Stimulated activated naive CD8-positive, alpha-beta T cell treated with anti-CD3 and anti-CD28 coated beads, Interleukin-15, Interleukin-2, amounts not matched to agents 100 ng/mL and 50 ng/mL, for 24 hours (primary cell): ENCODE results near the gene SULT1B1.

Source experiments
- H3K27ac Mint-ChIP-seq: one replicate; pipeline ENCODE4 v1.8.0; 2021; ENCODE audit warnings: mild to moderate bottlenecking, mixed read lengths
- H3K27me3 Mint-ChIP-seq: one replicate; pipeline ENCODE4 v1.8.0; 2021; ENCODE audit warnings: mixed read lengths
- H3K36me3 Mint-ChIP-seq: one replicate; pipeline ENCODE4 v1.8.0; 2021; ENCODE audit warnings: low read depth, mixed read lengths
- H3K4me1 Mint-ChIP-seq: one replicate; pipeline ENCODE4 v1.8.0; 2021; ENCODE audit warnings: low read depth, mixed read lengths
- H3K4me3 Mint-ChIP-seq: one replicate; pipeline ENCODE4 v1.8.0; 2021; ENCODE audit warnings: mild to moderate bottlenecking, mixed read lengths
- H3K9me3 Mint-ChIP-seq: one replicate; pipeline ENCODE4 v1.8.0; 2021; ENCODE audit warnings: mixed read lengths

The SULT1B1 gene

GRCh38 chr4:69764311-69764710, 3.9 kb upstream of the SULT1B1 start:
- Mint-ChIP-seq H3K27me3 (no peaks in the 10 kb centered on the region), H3K4me3 (no peak overlapping the region), H3K27ac (no peak overlapping the region), H3K9me3 (no peaks in the 10 kb centered on the region), H3K4me1 (peaks cover 35% of the 10 kb centered on the region), H3K36me3 (no peaks in the 10 kb centered on the region)

DNA sequence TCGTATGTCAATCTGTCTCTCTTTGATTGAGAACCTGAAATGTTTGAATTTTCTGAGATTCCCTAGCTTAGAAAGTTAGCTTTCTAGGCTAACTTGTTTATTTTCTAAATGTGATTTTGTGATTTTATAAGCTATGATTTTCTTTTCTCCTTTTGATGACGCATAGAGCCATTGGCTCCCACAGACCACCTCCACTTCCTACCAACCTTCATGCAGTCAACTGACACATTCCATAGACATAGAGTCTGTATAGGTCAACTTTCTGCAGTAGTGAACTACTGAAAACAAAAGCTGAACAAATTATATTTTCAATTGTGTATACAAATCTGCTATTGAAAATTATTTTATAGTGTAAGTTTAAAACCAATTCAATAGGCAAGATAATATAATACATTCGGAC, 2.8 kb upstream of the SULT1B1 start:
- Mint-ChIP-seq H3K36me3 (no peaks in the 10 kb centered on the region), H3K4me1 (peaks cover 45% of the 10 kb centered on the region), H3K9me3 (no peaks in the 10 kb centered on the region), H3K27ac (no peak overlapping the region), H3K27me3 (no peaks in the 10 kb centered on the region), H3K4me3 (peak overlapping the region; percentile 2)

GRCh38 chr4:69759189-69759604, 1.2 kb downstream of the SULT1B1 start:
- Mint-ChIP-seq H3K4me3 (peak overlapping the region; percentile 61), H3K27ac (peak overlapping the region; percentile 0), H3K4me1 (peaks cover 68% of the 10 kb centered on the region)

GRCh38 chr4:69757464-69757863, 3.0 kb downstream of the SULT1B1 start:
- H3K4me1 Mint-ChIP-seq = peaks cover 54% of the 10 kb centered on the region

More at GRCh38 chr4:69759189-69759604, 1.2 kb downstream of the SULT1B1 start:
- Mint-ChIP-seq H3K36me3 (no peaks in the 10 kb centered on the region), H3K9me3 (no peaks in the 10 kb centered on the region), H3K27me3 (no peaks in the 10 kb centered on the region)

DNA sequence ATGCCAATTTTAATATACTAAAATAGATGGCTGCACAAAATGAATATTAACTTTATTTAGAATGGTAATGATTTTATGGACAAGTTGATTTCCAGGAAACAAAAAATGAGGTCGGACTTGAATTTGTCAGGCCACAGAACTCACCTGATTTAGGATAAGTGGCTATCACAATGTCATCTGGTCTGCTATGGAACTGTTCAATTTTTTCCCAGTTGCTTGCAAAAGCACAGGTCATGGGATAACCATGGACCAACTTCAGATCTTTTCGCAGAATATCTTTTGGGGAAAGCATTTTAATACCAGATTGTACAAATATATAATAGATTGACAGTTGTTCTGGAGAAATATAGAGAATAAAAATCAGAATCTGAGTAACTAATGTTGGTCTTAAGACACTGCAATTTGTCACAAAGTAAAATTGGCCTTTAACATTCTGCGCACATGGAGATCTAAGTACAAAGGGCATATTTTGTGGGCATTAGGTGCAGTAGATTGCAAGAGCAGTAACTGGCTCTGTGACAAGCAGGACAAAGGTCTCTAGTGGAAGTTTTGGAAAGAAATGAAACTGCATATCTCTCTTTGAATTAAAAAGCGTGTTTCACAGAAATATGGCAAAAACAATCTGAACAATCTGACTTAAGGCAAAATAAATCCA, 5.4 kb downstream of the SULT1B1 start:
- peaks cover 42% of the 10 kb centered on the region for H3K4me1 Mint-ChIP-seq
- H3K9me3 Mint-ChIP-seq = peaks cover 4% of the 10 kb centered on the region
- H3K4me3 Mint-ChIP-seq = no peak overlapping the region
- H3K27ac Mint-ChIP-seq = no peak overlapping the region
- peaks cover 4% of the 10 kb centered on the region for H3K36me3 Mint-ChIP-seq
- H3K27me3 Mint-ChIP-seq = no peaks in the 10 kb centered on the region

More at GRCh38 chr4:69757464-69757863, 3.0 kb downstream of the SULT1B1 start:
- H3K4me3 Mint-ChIP-seq = no peak overlapping the region
- no peaks in the 10 kb centered on the region for H3K27me3 Mint-ChIP-seq
- H3K36me3 Mint-ChIP-seq = no peaks in the 10 kb centered on the region
- no peaks in the 10 kb centered on the region for H3K9me3 Mint-ChIP-seq
- no peak overlapping the region for H3K27ac Mint-ChIP-seq

DNA sequence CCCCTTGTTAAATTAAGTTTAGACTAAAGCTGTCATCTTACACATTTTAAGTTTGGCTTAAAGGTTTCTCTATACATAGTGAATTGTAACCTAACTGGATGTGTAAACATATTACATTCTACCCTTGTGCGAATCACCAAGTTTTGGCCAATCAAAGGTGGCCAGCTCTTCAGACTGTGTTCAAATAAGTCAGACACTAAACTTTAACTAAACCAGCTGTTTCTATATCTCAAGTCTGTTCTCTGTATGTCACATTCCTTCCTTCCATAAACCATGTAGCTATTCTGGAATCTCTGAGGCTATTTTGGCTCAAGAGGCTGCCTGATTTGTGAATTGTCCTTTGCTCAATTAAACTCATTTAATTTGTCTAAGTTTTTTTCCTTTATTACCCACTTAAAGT, 6.7 kb downstream of the SULT1B1 start:
- peaks cover 4% of the 10 kb centered on the region for H3K9me3 Mint-ChIP-seq
- no peak overlapping the region for H3K27ac Mint-ChIP-seq
- peaks cover 6% of the 10 kb centered on the region for H3K36me3 Mint-ChIP-seq
- H3K4me1 Mint-ChIP-seq = peaks cover 29% of the 10 kb centered on the region
- no peak overlapping the region for H3K4me3 Mint-ChIP-seq
- H3K27me3 Mint-ChIP-seq = no peaks in the 10 kb centered on the region

DNA sequence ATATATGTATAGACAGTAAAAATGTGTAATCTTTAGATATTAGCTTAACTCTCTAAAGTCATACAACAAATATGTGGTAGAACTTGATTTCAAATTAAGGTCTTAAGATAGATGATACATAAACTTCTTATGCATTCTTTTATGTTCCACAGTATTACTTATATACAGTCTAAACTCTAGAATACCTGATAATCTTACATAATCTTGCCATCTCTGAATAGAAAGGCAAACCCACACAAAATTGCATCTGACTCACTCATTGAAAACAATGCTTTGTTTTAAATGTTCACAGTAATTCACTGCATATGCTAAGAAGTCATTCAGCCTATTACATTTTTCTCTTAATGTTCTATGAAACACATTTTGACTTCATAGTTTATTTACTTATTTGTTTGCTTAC, 10.1 kb downstream of the SULT1B1 start:
- Mint-ChIP-seq H3K9me3 (peaks cover 23% of the 10 kb centered on the region), H3K4me3 (no peak overlapping the region), H3K36me3 (peaks cover 24% of the 10 kb centered on the region), H3K27me3 (no peaks in the 10 kb centered on the region), H3K4me1 (no peaks in the 10 kb centered on the region), H3K27ac (no peak overlapping the region)

- Mint-ChIP-seq H3K27ac (no peak overlapping the region), H3K4me3 (no peak overlapping the region), H3K9me3 (peaks cover 29% of the 10 kb centered on the region), H3K4me1 (no peaks in the 10 kb centered on the region), H3K27me3 (no peaks in the 10 kb centered on the region), H3K36me3 (peaks cover 24% of the 10 kb centered on the region)
Measured at GRCh38 chr4:69749771-69750170, 10.6 kb downstream of the SULT1B1 start.

DNA sequence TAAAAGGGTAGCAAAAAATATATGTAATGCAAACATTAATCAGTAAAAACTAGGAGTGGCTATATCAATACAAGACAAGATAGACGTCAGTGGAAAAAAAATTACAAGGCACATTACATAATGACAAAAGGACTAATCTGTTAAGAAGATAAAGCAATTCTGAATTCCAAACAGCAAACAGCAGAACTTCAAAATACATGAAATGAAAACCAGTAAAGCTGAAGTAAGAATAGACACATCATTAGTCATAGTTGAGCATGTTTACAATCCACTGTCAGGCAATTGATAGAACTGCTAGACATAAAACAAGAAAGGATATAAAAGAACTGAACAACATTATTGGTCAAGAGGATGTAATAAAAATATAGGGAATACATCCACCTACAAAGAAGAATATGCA, 12.2 kb downstream of the SULT1B1 start:
- H3K4me3 Mint-ChIP-seq = no peak overlapping the region
- H3K9me3 Mint-ChIP-seq = peaks cover 32% of the 10 kb centered on the region
- peaks cover 24% of the 10 kb centered on the region for H3K36me3 Mint-ChIP-seq
- no peaks in the 10 kb centered on the region for H3K4me1 Mint-ChIP-seq
- no peak overlapping the region for H3K27ac Mint-ChIP-seq
- no peaks in the 10 kb centered on the region for H3K27me3 Mint-ChIP-seq

GRCh38 chr4:69744157-69744478, 16.3 kb downstream of the SULT1B1 start:
- Mint-ChIP-seq H3K27me3 (no peaks in the 10 kb centered on the region), H3K4me3 (no peak overlapping the region), H3K9me3 (peaks cover 36% of the 10 kb centered on the region), H3K36me3 (peaks cover 20% of the 10 kb centered on the region), H3K4me1 (no peaks in the 10 kb centered on the region), H3K27ac (no peak overlapping the region)

DNA sequence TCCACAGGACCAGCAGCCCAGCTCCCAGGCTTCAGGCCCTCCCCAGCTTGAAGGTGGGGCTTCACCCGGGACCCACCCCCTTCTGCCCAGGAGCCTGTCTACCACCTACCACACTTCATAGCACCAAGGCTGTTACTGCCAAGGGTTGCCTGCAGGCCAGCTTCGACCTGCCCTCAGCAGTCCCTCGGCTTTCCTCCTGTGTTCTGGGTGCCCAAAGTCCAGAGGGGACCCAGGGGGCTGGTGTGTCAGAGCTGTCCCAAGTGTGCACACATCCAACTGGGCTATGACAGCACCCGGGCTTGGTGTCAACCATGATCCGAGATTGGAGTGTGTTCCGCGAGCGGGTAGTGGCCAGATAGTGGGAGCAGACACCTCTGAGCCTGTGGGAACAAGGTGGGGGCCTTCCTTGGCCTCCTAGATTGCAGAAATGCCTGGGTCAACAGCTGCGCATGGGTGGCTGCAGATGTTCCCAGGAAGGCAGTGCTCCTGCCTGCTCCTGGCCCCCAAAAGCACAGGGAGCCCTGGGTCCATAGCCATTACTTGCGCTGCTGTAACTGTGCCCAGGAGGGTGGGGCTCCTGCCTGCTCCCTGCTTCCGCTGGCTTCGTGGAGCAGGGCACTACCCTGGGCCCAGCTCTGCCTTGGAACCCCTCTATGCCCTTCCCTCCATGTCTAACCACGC, 16.8 kb downstream of the SULT1B1 start:
- H3K27ac Mint-ChIP-seq = no peak overlapping the region
- H3K4me3 Mint-ChIP-seq = no peak overlapping the region
- H3K36me3 Mint-ChIP-seq = peaks cover 21% of the 10 kb centered on the region
- H3K4me1 Mint-ChIP-seq = no peaks in the 10 kb centered on the region
- peaks cover 36% of the 10 kb centered on the region for H3K9me3 Mint-ChIP-seq
- H3K27me3 Mint-ChIP-seq = no peaks in the 10 kb centered on the region

DNA sequence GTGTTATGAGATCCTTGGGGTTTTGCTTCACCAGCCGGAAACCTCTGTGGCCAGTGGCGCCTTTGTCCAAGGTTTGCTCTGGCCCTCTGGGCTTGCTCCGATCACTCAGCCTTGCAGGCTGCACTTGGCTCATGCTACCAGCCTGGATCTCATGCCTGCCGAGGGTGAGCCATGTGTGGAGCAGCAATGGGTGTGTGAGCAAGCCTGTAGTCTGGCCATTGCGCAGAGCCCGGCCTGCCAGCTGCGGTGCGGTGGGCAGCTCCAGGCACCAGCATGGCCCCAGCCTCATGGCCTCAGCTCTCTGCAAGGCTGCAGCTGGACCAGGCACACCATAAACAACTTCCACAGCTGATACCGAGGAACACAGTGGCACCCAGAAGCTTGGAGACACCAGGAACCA, 17.8 kb downstream of the SULT1B1 start:
- no peak overlapping the region for H3K4me3 Mint-ChIP-seq
- H3K4me1 Mint-ChIP-seq = no peaks in the 10 kb centered on the region
- peaks cover 29% of the 10 kb centered on the region for H3K9me3 Mint-ChIP-seq
- no peaks in the 10 kb centered on the region for H3K27me3 Mint-ChIP-seq
- peaks cover 12% of the 10 kb centered on the region for H3K36me3 Mint-ChIP-seq
- H3K27ac Mint-ChIP-seq = no peak overlapping the region

DNA sequence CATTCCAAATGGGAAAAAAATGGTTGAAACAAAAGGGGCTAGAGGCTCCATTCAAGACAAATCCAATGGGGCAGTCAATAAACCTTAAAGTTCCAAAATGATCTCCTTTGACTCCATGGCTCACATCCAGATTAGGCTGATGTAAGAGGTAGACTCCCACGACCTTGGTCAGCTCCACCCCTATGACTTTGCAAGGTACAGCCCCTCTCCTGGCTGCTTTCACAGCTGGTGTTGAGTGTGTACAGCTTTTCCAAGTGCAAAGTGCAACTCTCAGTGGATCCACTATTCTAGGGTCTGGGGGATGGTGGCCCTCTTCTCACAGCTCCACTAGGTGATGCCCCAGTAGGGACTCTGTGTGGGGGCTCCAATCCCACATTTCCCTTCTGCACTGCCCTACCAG, 21.5 kb downstream of the SULT1B1 start:
- Mint-ChIP-seq H3K27me3 (no peaks in the 10 kb centered on the region), H3K4me1 (no peaks in the 10 kb centered on the region), H3K27ac (no peak overlapping the region), H3K9me3 (peaks cover 8% of the 10 kb centered on the region), H3K36me3 (peaks cover 4% of the 10 kb centered on the region), H3K4me3 (no peak overlapping the region)

- Mint-ChIP-seq H3K36me3 (peaks cover 4% of the 10 kb centered on the region), H3K27ac (no peak overlapping the region), H3K4me1 (no peaks in the 10 kb centered on the region), H3K9me3 (peaks cover 5% of the 10 kb centered on the region), H3K27me3 (no peaks in the 10 kb centered on the region), H3K4me3 (no peak overlapping the region)
Measured at GRCh38 chr4:69735119-69735518, 25.3 kb downstream of the SULT1B1 start.

GRCh38 chr4:69731847-69732246, 28.6 kb downstream of the SULT1B1 start:
- no peaks in the 10 kb centered on the region for H3K27me3 Mint-ChIP-seq
- no peak overlapping the region for H3K27ac Mint-ChIP-seq
- no peaks in the 10 kb centered on the region for H3K9me3 Mint-ChIP-seq
- no peak overlapping the region for H3K4me3 Mint-ChIP-seq
- no peaks in the 10 kb centered on the region for H3K36me3 Mint-ChIP-seq
- H3K4me1 Mint-ChIP-seq = no peaks in the 10 kb centered on the region

DNA sequence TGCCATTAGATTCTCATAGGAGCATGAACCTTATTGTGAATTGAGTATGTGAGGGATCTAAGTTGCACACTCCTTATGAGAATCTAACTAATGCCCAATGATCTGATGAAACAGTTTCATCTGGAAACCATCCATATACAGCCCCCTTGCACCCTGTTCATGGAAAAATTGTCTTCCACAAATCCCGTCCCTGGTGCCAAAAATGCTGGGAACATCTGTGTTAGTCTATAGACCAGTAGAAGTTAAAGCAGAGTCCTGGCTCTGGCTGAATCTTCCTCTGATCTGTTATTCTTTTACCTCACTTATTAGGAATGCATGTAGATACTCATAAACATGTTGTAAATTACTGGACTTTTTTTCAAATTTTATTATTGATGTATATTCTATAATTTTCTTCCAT, 29.2 kb downstream of the SULT1B1 start:
- H3K27ac Mint-ChIP-seq = no peak overlapping the region
- no peaks in the 10 kb centered on the region for H3K27me3 Mint-ChIP-seq
- no peak overlapping the region for H3K4me3 Mint-ChIP-seq
- H3K36me3 Mint-ChIP-seq = no peaks in the 10 kb centered on the region
- no peaks in the 10 kb centered on the region for H3K9me3 Mint-ChIP-seq
- H3K4me1 Mint-ChIP-seq = no peaks in the 10 kb centered on the region
